ENCODE results near the gene DAZ3. TPM values are rescaled to one million over a fixed set of nuclear protein-coding genes. Genes with fewer than 3 reads are reported as not detected.
"Not testable (repeated sequence)": the region's sequence is repeated elsewhere in the genome, so short reads cannot be mapped to it uniquely, and the experiment has no call there.

DAZ3 gene
- total RNA-seq = not detected

DNA sequence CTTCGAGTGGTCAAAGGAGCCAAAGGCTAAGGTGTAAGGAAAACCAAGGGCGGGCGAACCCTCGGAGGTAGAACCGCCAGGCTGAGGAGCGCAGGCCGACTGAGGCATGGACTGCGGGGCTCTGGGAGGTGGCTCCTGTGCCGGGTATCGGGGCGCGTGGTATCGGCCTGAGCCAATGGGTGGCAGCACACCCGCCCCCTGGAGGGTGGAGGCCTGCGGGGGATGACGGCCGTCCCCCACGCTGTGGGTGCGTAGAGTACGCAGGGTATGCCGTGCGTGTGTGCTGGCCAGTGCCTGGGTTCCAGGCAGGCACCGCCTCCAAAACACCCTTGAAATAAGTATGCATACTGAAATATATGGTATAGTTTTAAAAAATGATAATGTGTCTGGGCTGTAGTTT, at the start of gene DAZ3:
TSS of gene DAZ3 (minus strand) at position 101 of the 400 bp plus-strand sequence. CDS start 208 bp downstream, outside the sequence.
- ATAC-seq = not testable (repeated sequence)

GRCh38 chrY:24833619-24834018, 20.4 kb upstream of the DAZ3 start, which contains the start of gene DAZ4:
Gene DAZ4 (plus strand): TSS chrY:24833919. CDS start chrY:24834127, 208 bp downstream.
- not testable (repeated sequence) for ATAC-seq

DNA sequence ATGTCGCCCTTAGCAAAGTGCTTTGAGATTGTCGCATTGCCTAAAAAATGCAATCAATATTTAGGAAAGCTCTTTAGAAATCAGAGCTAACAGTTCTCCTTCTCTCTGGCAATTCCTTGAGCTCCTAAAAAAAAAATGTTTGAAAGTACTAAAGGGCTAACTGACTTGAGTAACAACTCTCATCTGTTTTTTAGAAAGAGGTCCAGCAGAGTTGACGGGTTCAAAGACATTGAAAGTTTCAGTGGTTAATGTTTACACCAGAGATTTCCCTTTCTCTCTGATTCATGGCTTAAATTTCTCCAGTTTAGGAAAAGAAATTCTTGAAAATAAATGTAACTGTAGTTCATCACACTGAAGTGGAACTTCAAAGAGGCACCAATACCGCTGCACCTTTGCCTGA, 11.9 kb upstream of the DAZ3 start:
- not testable (repeated sequence) for ATAC-seq

DNA sequence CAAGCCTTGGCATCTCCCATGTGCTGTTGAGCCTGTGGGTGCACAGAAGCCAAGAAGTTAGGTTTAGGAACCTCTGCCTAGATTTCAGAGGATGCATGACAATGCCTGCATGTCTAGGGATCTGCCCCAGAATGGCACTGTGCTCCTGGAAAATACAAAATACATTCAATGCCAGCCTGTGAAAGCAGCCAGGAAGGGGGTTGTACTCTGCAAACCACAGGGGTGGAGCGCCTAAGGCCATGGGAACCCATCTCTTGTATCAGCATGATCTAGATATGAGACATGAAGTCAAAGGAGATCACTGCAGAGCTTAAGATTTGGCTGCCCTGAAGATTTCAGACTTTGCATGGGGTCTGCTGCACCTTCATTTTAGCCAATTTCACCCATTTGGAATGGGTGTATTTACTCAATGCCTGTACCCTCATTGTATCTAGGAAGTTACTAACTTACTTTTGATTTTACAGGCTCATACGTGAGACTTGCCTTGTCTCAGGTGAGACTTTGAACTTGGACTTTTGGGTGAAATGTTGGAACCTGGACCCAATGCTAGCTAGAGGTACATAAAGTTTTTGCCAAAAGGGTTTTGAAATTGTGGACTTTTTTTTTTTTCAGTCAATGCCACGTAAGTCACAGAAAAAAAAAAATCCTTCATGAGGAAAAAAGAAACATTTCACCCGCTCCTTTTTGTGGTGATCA, 11.1 kb upstream of the DAZ3 start:
- ATAC-seq = not testable (repeated sequence)

- not testable (repeated sequence) for ATAC-seq
These were observed 8.6 kb upstream of the DAZ3 start for GRCh38 chrY:24821836-24822235.

Other genes with a start within 250 kb of the DAZ3 start
- gene BPY2B, start 195.4 kb downstream of the DAZ3 start, total RNA-seq = not detected
- not detected for gene DAZ4, start 20.5 kb upstream of the DAZ3 start, total RNA-seq
- gene BPY2C, start 238.7 kb upstream of the DAZ3 start, total RNA-seq = not detected